ENCODE data around the gene TRPV4. TPM values are rescaled to one million over a fixed set of nuclear protein-coding genes. Genes with fewer than 3 reads are reported as not detected.

The TRPV4 gene
- total RNA-seq, 4 donors from 2014 or later: 0.34 to 0.55 TPM; not detected in 2

- no peak overlapping the region for H3K27ac ChIP-seq
- intact Hi-C loops (cut with DNase I; ENCODE audit: low total_unique reads): no loop called here
- no peak for TF ChIP-seq POLR2A (IDR thresholded peaks at IDR 0.05)
- TF ChIP-seq CTCF (IDR thresholded peaks at IDR 0.05): no peak
Observed at GRCh38 chr12:109767991-109768900, 65.0 kb downstream of the TRPV4 start.

DNA sequence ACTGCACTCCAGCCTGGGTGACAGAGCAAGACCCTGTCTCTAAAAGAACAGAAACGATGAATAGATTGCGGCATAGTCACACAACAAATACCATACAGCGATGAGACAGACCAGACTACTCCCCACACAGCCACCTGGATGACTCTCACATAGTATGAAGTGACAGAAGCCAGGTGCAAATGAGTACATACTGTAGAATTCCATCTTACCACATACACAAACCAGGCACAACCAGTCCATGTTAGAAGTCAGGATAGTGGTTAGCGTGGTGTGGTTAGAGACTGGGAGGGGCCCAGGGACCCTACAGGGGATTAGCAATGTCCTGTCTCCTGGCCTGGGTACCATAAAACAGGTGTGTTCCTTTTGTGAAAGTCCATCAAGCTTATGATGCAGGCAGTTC lies 65.7 kb downstream of the TRPV4 start:
- no peaks in the 10 kb centered on the region for H3K36me3 ChIP-seq
- H3K4me1 ChIP-seq: no peaks in the 10 kb centered on the region
- no peak overlapping the region for H3K4me3 ChIP-seq
- H3K27me3 ChIP-seq: no peaks in the 10 kb centered on the region
- no peaks in the 10 kb centered on the region for H3K9me3 ChIP-seq
- intact Hi-C loops (cut with DNase I; ENCODE audit: low total_unique reads): no loop called here
- DNase-seq: no peak
- H3K27ac ChIP-seq: no peak overlapping the region
- TF ChIP-seq CTCF (IDR thresholded peaks at IDR 0.05): no peak
- TF ChIP-seq POLR2A (IDR thresholded peaks at IDR 0.05): no peak

More at GRCh38 chr12:109767991-109768900, 65.0 kb downstream of the TRPV4 start:
- Histone ChIP-seq H3K4me3 (no peak overlapping the region), H3K4me1 (no peaks in the 10 kb centered on the region), H3K36me3 (no peaks in the 10 kb centered on the region), H3K9me3 (no peaks in the 10 kb centered on the region), H3K27me3 (no peaks in the 10 kb centered on the region)
- DNase-seq: no peak

DNA sequence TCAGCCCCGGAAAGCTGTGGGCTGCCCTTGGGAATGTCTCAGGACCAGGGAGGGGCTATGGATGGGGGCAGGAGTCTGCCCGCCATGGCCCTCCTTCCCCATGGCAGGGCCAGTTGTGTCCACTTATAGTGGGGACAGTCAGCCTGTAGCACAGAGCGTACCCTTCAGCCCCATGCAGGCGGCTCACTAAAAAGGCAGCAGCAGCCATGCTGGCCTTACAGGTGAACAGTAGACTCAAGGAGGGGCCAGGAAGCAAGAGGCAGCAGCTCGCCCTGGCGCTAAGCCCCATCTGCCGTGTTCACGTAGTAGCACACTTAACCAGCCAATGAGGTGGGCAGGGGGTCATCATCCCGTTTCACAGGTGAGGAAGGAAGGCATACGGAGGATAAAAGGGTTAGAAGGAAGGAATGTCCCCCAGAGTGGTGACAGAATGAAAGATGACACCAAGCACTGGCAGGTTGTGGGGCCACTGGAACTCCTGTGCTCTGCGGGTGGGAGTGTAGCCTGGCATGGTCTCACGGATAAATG lies 66.9 kb downstream of the TRPV4 start:
- no peak overlapping the region for H3K27ac ChIP-seq
- H3K9me3 ChIP-seq: no peaks in the 10 kb centered on the region
- H3K27me3 ChIP-seq: no peaks in the 10 kb centered on the region
- intact Hi-C loops (cut with DNase I; ENCODE audit: low total_unique reads): no loop called here
- H3K36me3 ChIP-seq: no peaks in the 10 kb centered on the region
- H3K4me3 ChIP-seq: no peak overlapping the region
- TF ChIP-seq POLR2A (IDR thresholded peaks at IDR 0.05) (no peak), CTCF (IDR thresholded peaks at IDR 0.05) (no peak)
- H3K4me1 ChIP-seq: no peaks in the 10 kb centered on the region
- no peak for DNase-seq

- DNase-seq: no peak
- no peaks in the 10 kb centered on the region for H3K4me1 ChIP-seq
- no peaks in the 10 kb centered on the region for H3K36me3 ChIP-seq
- H3K9me3 ChIP-seq: no peaks in the 10 kb centered on the region
- intact Hi-C loops (cut with DNase I; ENCODE audit: low total_unique reads): no loop called here
- no peak overlapping the region for H3K4me3 ChIP-seq
- TF ChIP-seq POLR2A (IDR thresholded peaks at IDR 0.05) (no peak), CTCF (IDR thresholded peaks at IDR 0.05) (no peak)
- no peaks in the 10 kb centered on the region for H3K27me3 ChIP-seq
- H3K27ac ChIP-seq: no peak overlapping the region
Observed at GRCh38 chr12:109765446-109765810, 67.8 kb downstream of the TRPV4 start.

DNA sequence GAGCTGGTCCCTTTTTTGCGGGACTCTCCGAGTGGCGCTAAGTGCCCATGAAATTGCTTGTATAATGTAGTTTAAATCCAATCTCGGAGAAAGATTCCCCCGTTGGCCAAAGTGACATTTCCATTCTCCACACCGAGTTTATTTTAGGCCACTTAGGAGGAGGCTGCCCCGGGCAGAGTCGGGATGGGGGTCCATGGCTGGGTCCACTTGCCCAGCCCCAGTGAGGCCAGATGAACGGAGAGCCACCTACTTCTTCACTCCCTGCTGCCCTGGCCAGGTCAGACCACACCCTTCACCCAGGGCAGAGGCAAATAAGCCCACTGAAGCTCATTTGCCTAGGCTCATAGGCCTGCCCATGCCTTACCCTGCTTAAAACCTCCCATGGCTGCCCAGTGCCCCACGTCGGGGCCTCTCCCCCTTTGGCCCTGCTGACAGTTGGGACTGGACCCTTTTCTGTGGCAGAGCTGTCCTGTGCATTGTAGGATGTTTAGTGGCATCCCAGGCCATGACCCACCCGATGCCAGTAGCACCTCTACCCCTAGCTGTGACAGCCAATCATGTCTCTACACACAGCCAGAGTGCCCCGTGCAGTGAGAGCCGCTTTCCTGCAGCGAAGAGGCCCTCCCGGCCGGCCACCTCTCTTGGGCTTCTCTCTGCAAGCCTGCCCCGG lies 68.3 kb downstream of the TRPV4 start:
- no peaks in the 10 kb centered on the region for H3K4me1 ChIP-seq
- no peak for DNase-seq

More for the DNA sequence above, 68.3 kb downstream of the TRPV4 start:
- Histone ChIP-seq H3K4me3 (no peak overlapping the region), H3K27ac (no peak overlapping the region), H3K27me3 (no peaks in the 10 kb centered on the region), H3K36me3 (no peaks in the 10 kb centered on the region), H3K9me3 (no peaks in the 10 kb centered on the region)
- intact Hi-C loops (cut with DNase I; ENCODE audit: low total_unique reads): no loop called here
- TF ChIP-seq POLR2A (IDR thresholded peaks at IDR 0.05) (no peak), CTCF (IDR thresholded peaks at IDR 0.05) (no peak)

Data from uterus (tissue), 4 donors.